GM18858 (cell line): Measurements from ENCODE around the gene PDGFRA.
"Not testable (repeated sequence)": the region's sequence is repeated elsewhere in the genome, so short reads cannot be mapped to it uniquely, and the experiment has no call there.

Source experiments
- ATAC-seq: cut with Tn5 transposase; IDR thresholded peaks from one replicate; pipeline ENCODE4 v1.9.1; 2021; ENCODE audit not compliant: unreplicated experiment

PDGFRA gene

GRCh38 chr4:54318904-54319303, 89.8 kb downstream of the PDGFRA start:
- no peak for ATAC-seq

- no peak for ATAC-seq
Observed at GRCh38 chr4:54320826-54321685, 92.0 kb downstream of the PDGFRA start.

GRCh38 chr4:54322818-54323417, 93.8 kb downstream of the PDGFRA start:
- ATAC-seq, result peak; percentile 79

DNA sequence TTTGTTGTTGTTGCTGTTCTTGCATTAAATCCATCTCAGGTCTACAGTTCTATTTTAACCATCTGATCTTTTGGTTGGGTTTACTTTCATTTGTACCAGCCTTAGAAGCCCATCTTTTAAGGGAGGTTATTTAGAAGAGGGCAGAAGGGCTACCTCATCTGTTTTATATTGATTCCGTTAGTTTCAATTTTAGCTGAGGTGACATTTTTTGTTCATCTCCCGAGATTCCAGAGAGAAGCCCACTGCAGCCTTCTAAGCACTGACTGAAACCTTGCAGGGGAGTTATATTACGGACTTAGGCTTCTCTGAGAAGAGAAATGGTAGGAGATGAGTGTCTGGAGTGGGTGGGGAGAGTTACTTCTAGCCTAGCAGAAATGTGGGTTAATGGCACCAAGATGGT, 101.8 kb downstream of the PDGFRA start:
- no peak for ATAC-seq

GRCh38 chr4:54332542-54332941, 103.4 kb downstream of the PDGFRA start:
- no peak for ATAC-seq

GRCh38 chr4:54333657-54334056, 104.6 kb downstream of the PDGFRA start:
- no peak for ATAC-seq

- ATAC-seq, result not testable (repeated sequence)
Observed at GRCh38 chr4:54334769-54335168, 105.7 kb downstream of the PDGFRA start.

GRCh38 chr4:54337009-54337408, 107.9 kb downstream of the PDGFRA start:
- ATAC-seq, result no peak

DNA sequence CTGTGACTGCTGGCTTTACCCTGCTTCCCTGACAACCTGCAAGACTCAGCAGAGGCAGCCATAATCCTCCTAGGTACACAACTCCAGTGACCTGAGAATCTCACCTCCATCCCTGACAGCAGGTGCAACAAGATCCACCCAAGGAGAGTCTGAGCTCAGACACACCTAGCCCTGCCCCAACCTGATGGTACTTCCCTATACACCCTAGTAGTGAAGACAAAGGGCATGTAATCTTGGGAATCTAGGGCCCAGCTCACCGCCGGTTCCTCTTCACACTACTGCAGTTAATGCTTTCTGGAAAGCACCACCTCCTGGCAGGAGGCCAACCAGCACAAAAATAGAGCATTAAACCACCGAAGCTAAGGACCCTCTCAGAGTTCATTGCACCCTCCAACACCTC, 113.0 kb downstream of the PDGFRA start:
- ATAC-seq, result not testable (repeated sequence)
